T-helper 2 cell treated with Interferon-gamma antibody and Interleukin-4, amounts not matched to agents 5 μg/mL and 100 μg/mL, for 36 hours (primary cell): ENCODE results near the gene MPP7.
"Not testable (repeated sequence)": the region's sequence is repeated elsewhere in the genome, so short reads cannot be mapped to it uniquely, and the experiment has no call there.

Source experiments
- DNase-seq: peaks from one replicate; pipeline ENCODE4 v3.0.0; 2021; ENCODE audit warnings: low spot score
- H3K27ac Mint-ChIP-seq: one replicate; pipeline ENCODE4 v1.8.0; 2021; ENCODE audit warnings: mild to moderate bottlenecking, mixed read lengths
- H3K27me3 Mint-ChIP-seq: one replicate; pipeline ENCODE4 v1.8.0; 2021; ENCODE audit warnings: low read depth, mixed read lengths
- H3K36me3 Mint-ChIP-seq: one replicate; pipeline ENCODE4 v1.8.0; 2021; ENCODE audit warnings: low read depth, mixed read lengths
- H3K4me1 Mint-ChIP-seq: one replicate; pipeline ENCODE4 v1.8.0; 2021; ENCODE audit warnings: low read depth, mixed read lengths
- H3K4me3 Mint-ChIP-seq: one replicate; pipeline ENCODE4 v1.8.0; 2022; ENCODE audit warnings: mild to moderate bottlenecking, moderate library complexity, mixed read lengths
- H3K9me3 Mint-ChIP-seq: one replicate; pipeline ENCODE4 v1.8.0; 2021; ENCODE audit warnings: mixed read lengths

Gene MPP7

GRCh38 chr10:28319061-28319460 is 16.2 kb upstream of the MPP7 start:
- H3K36me3 Mint-ChIP-seq, DNase-seq, H3K4me3 Mint-ChIP-seq, H3K9me3 Mint-ChIP-seq, H3K4me1 Mint-ChIP-seq, H3K27ac Mint-ChIP-seq: not testable (repeated sequence)
- H3K27me3 Mint-ChIP-seq: peaks cover 10% of the 10 kb centered on the region

GRCh38 chr10:28318626-28319025 is 15.8 kb upstream of the MPP7 start:
- Mint-ChIP-seq H3K9me3 (no peaks in the 10 kb centered on the region), H3K27ac (no peak overlapping the region), H3K4me1 (no peaks in the 10 kb centered on the region)

GRCh38 chr10:28317760-28318159 is 14.9 kb upstream of the MPP7 start:
- H3K27ac Mint-ChIP-seq: no peak overlapping the region
- no peaks in the 10 kb centered on the region for H3K4me1 Mint-ChIP-seq
- H3K36me3 Mint-ChIP-seq: no peaks in the 10 kb centered on the region

More at GRCh38 chr10:28318626-28319025, 15.8 kb upstream of the MPP7 start:
- Mint-ChIP-seq H3K36me3 (no peaks in the 10 kb centered on the region), H3K4me3 (no peak overlapping the region), H3K27me3 (peaks cover 10% of the 10 kb centered on the region)
- no peak for DNase-seq

GRCh38 chr10:28316696-28317095 is 13.8 kb upstream of the MPP7 start:
- Mint-ChIP-seq H3K4me1 (no peaks in the 10 kb centered on the region), H3K36me3 (no peaks in the 10 kb centered on the region), H3K27me3 (peaks cover 12% of the 10 kb centered on the region), H3K27ac (no peak overlapping the region), H3K9me3 (no peaks in the 10 kb centered on the region), H3K4me3 (no peak overlapping the region)
- DNase-seq: no peak

More at GRCh38 chr10:28317760-28318159, 14.9 kb upstream of the MPP7 start:
- Mint-ChIP-seq H3K4me3 (no peak overlapping the region), H3K9me3 (no peaks in the 10 kb centered on the region), H3K27me3 (peaks cover 10% of the 10 kb centered on the region)
- DNase-seq: no peak

- H3K4me3 Mint-ChIP-seq: no peak overlapping the region
- DNase-seq: no peak
- no peaks in the 10 kb centered on the region for H3K9me3 Mint-ChIP-seq
- H3K36me3 Mint-ChIP-seq: no peaks in the 10 kb centered on the region
- peaks cover 14% of the 10 kb centered on the region for H3K27me3 Mint-ChIP-seq
- no peak overlapping the region for H3K27ac Mint-ChIP-seq
- H3K4me1 Mint-ChIP-seq: no peaks in the 10 kb centered on the region
Observed at GRCh38 chr10:28315140-28315539, 12.3 kb upstream of the MPP7 start.

GRCh38 chr10:28314211-28314610 is 11.3 kb upstream of the MPP7 start:
- H3K27me3 Mint-ChIP-seq: peaks cover 16% of the 10 kb centered on the region
- H3K4me3 Mint-ChIP-seq: no peak overlapping the region
- H3K27ac Mint-ChIP-seq: no peak overlapping the region
- H3K9me3 Mint-ChIP-seq: no peaks in the 10 kb centered on the region
- H3K36me3 Mint-ChIP-seq: no peaks in the 10 kb centered on the region
- DNase-seq: no peak
- no peaks in the 10 kb centered on the region for H3K4me1 Mint-ChIP-seq

- no peak for DNase-seq
- H3K4me3 Mint-ChIP-seq: no peak overlapping the region
- H3K9me3 Mint-ChIP-seq: no peaks in the 10 kb centered on the region
- peaks cover 2% of the 10 kb centered on the region for H3K4me1 Mint-ChIP-seq
- no peak overlapping the region for H3K27ac Mint-ChIP-seq
- no peaks in the 10 kb centered on the region for H3K36me3 Mint-ChIP-seq
- peaks cover 29% of the 10 kb centered on the region for H3K27me3 Mint-ChIP-seq
Observed at GRCh38 chr10:28312572-28312971, 9.7 kb upstream of the MPP7 start.

GRCh38 chr10:28311104-28311503 is 8.2 kb upstream of the MPP7 start:
- no peak for DNase-seq
- H3K27ac Mint-ChIP-seq: no peak overlapping the region
- peaks cover 30% of the 10 kb centered on the region for H3K27me3 Mint-ChIP-seq
- H3K4me3 Mint-ChIP-seq: no peak overlapping the region
- no peaks in the 10 kb centered on the region for H3K9me3 Mint-ChIP-seq
- peaks cover 2% of the 10 kb centered on the region for H3K4me1 Mint-ChIP-seq
- H3K36me3 Mint-ChIP-seq: no peaks in the 10 kb centered on the region

GRCh38 chr10:28307267-28307666 is 4.4 kb upstream of the MPP7 start:
- Mint-ChIP-seq H3K9me3 (no peaks in the 10 kb centered on the region), H3K27ac (no peak overlapping the region), H3K4me3 (no peak overlapping the region), H3K27me3 (peaks cover 53% of the 10 kb centered on the region), H3K4me1 (peaks cover 12% of the 10 kb centered on the region), H3K36me3 (no peaks in the 10 kb centered on the region)
- DNase-seq: no peak

- Mint-ChIP-seq H3K4me1 (peaks cover 22% of the 10 kb centered on the region), H3K9me3 (no peaks in the 10 kb centered on the region), H3K27me3 (peaks cover 53% of the 10 kb centered on the region), H3K36me3 (no peaks in the 10 kb centered on the region), H3K4me3 (no peak overlapping the region), H3K27ac (no peak overlapping the region)
- no peak for DNase-seq
Observed at GRCh38 chr10:28305553-28305952, 2.7 kb upstream of the MPP7 start.

- Mint-ChIP-seq H3K27me3 (peaks cover 49% of the 10 kb centered on the region), H3K4me3 (peak overlapping the region; percentile 92), H3K4me1 (peaks cover 28% of the 10 kb centered on the region), H3K36me3 (no peaks in the 10 kb centered on the region), H3K27ac (peak overlapping the region; percentile 56), H3K9me3 (no peaks in the 10 kb centered on the region)
- no peak for DNase-seq
Observed at GRCh38 chr10:28304032-28304571, 1.2 kb upstream of the MPP7 start.

- peak overlapping the region; percentile 22 for H3K27ac Mint-ChIP-seq
- H3K9me3 Mint-ChIP-seq: no peaks in the 10 kb centered on the region
- peaks cover 33% of the 10 kb centered on the region for H3K27me3 Mint-ChIP-seq
- peaks cover 30% of the 10 kb centered on the region for H3K4me1 Mint-ChIP-seq
- peak overlapping the region; percentile 59 for H3K4me3 Mint-ChIP-seq
- no peaks in the 10 kb centered on the region for H3K36me3 Mint-ChIP-seq
- DNase-seq: no peak
Observed at GRCh38 chr10:28302012-28302637, 739 bp downstream of the MPP7 start.

GRCh38 chr10:28300027-28300426 is 2.8 kb downstream of the MPP7 start:
- Mint-ChIP-seq H3K36me3 (no peaks in the 10 kb centered on the region), H3K9me3 (no peaks in the 10 kb centered on the region), H3K4me3 (no peak overlapping the region), H3K4me1 (peaks cover 33% of the 10 kb centered on the region), H3K27me3 (peaks cover 20% of the 10 kb centered on the region), H3K27ac (no peak overlapping the region)
- DNase-seq: no peak

GRCh38 chr10:28298951-28299350 is 3.9 kb downstream of the MPP7 start:
- Mint-ChIP-seq H3K36me3 (no peaks in the 10 kb centered on the region), H3K27me3 (peaks cover 9% of the 10 kb centered on the region), H3K27ac (peak overlapping the region; percentile 45), H3K4me1 (peaks cover 30% of the 10 kb centered on the region), H3K9me3 (no peaks in the 10 kb centered on the region), H3K4me3 (peak overlapping the region; percentile 55)
- no peak for DNase-seq

- Mint-ChIP-seq H3K27ac (no peak overlapping the region), H3K27me3 (no peaks in the 10 kb centered on the region), H3K36me3 (no peaks in the 10 kb centered on the region), H3K4me1 (peaks cover 21% of the 10 kb centered on the region), H3K4me3 (no peak overlapping the region), H3K9me3 (no peaks in the 10 kb centered on the region)
- DNase-seq: no peak
Observed at GRCh38 chr10:28296023-28296422, 6.8 kb downstream of the MPP7 start.
